Endothelial cell of umbilical vein (primary cell): ENCODE data around the gene PTPMT1. TPM values are rescaled to one million over a fixed set of nuclear protein-coding genes. Genes with fewer than 3 reads are reported as not detected.

ENCODE experiments used
- BruUV-seq: library from RNA; stranded (reverse); fragments of 400-500 nt; replicated peaks from 2 replicates; lab custom pipeline; 2021; lab: Mats Ljungman, UMichigan
- CTCF ChIA-PET: fragments of 300-600, 350-600 bp; sonication (Branson Sonifier 250); formaldehyde crosslinking; loops from one replicate; lab custom pipeline; 2021; ENCODE audit warnings: antibody characterized with exemption, inconsistent platforms; lab: Charles Lee
- POLR2A ChIA-PET: fragments of 300-600, 350-600 bp; sonication (Branson Sonifier 250); formaldehyde crosslinking; loops from one replicate; lab custom pipeline; 2021; ENCODE audit warnings: antibody characterized with exemption, inconsistent platforms; lab: Charles Lee
- DNase-seq: peaks from one replicate; pipeline ENCODE4 v3.0.0-alpha.2; 2011; ENCODE audit warnings: low read depth, low spot score
- FAIRE-seq: peaks from 2 replicates; lab custom pipeline; 2011; peaks lifted over from hg19 to GRCh38; lab: Jason Lieb, UNC
- H2AFZ ChIP-seq: 2 replicates; pipeline ENCODE4 v1.6.0; 2012; ENCODE audit warnings: low read depth, low read length, control low read depth, inconsistent platforms
- H3K27ac ChIP-seq: 2 replicates; pipeline ENCODE4 v1.5.1; 2011; ENCODE audit warnings: low read depth, mild to moderate bottlenecking, control low read depth, low read length, moderate library complexity; ENCODE audit not compliant: insufficient read depth
- H3K27me3 ChIP-seq, 2 experiments: 2 replicates each; pipeline versions ENCODE4 v1.6.0 to v1.6.1; 2011; ENCODE audit warnings: low read length in 2 of 2, mixed read lengths in 1 of 2; ENCODE audit not compliant: control insufficient read depth in 2 of 2, insufficient read depth in 2 of 2
- H3K36me3 ChIP-seq, 2 experiments: 2 replicates in 1 of 2; 3 replicates in 1 of 2; pipeline ENCODE4 v1.5.1; 2011; ENCODE audit warnings: low read length in 2 of 2, mild to moderate bottlenecking in 1 of 2, moderate library complexity in 1 of 2; ENCODE audit not compliant: control insufficient read depth in 2 of 2, insufficient read depth in 2 of 2; ENCODE audit errors: extremely low read depth in 1 of 2
- H3K4me1 ChIP-seq: 3 replicates; pipeline ENCODE4 v1.5.1; 2011; ENCODE audit warnings: mild to moderate bottlenecking, low read length; ENCODE audit not compliant: control insufficient read depth, insufficient read depth; ENCODE audit errors: extremely low read depth
- H3K4me2 ChIP-seq: 2 replicates; pipeline ENCODE4 v1.6.1; 2011; ENCODE audit warnings: low read length, control low read depth, mixed read lengths; ENCODE audit not compliant: insufficient read depth
- H3K4me3 ChIP-seq, 3 experiments: fragments of 200-600 bp in 1 of 3; sonication (generic), shearing (Covaris generic) in 1 of 3; replicated peaks in 1 of 3; 2 replicates each; pipeline ENCODE4 v1.5.1; 2011 to 2016; ENCODE audit warnings: control low read depth in 3 of 3, low read length in 3 of 3, mild to moderate bottlenecking in 2 of 3, inconsistent platforms in 1 of 3, low read depth in 1 of 3, moderate library complexity in 1 of 3; ENCODE audit not compliant: insufficient read depth in 1 of 3
- H3K79me2 ChIP-seq: 2 replicates; pipeline ENCODE4 v1.6.0; 2012; ENCODE audit warnings: low read length, inconsistent platforms; ENCODE audit not compliant: control insufficient read depth, insufficient read depth
- H3K9ac ChIP-seq: replicated peaks from 2 replicates; pipeline ENCODE3; 2011; ENCODE audit warnings: low read length, control low read depth; ENCODE audit not compliant: insufficient read depth; ENCODE audit errors: extremely low read depth
- H3K9me1 ChIP-seq: replicated peaks from 3 replicates; pipeline ENCODE4 v1.6.0; 2011; ENCODE audit warnings: mild to moderate bottlenecking, low read length; ENCODE audit not compliant: control insufficient read depth, insufficient read depth; ENCODE audit errors: extremely low read depth
- H3K9me3 ChIP-seq: replicated peaks from 2 replicates; pipeline ENCODE4 v1.5.1; 2012; ENCODE audit warnings: low read length, inconsistent platforms; ENCODE audit not compliant: control insufficient read depth, insufficient read depth
- H4K20me1 ChIP-seq: replicated peaks from 2 replicates; pipeline ENCODE3; 2011; ENCODE audit warnings: mild to moderate bottlenecking, low read length; ENCODE audit not compliant: control insufficient read depth, insufficient read depth; ENCODE audit errors: extremely low read depth
- CTCF ChIP-seq, 2 donors: IDR thresholded peaks; 1 replicate in 1 of 2; 2 replicates in 1 of 2; pipeline ENCODE4 v1.5.1; 2011; ENCODE audit warnings: low read length in 2 of 2, mild to moderate bottlenecking in 2 of 2, moderate library complexity in 2 of 2, control low read depth in 1 of 2, inconsistent platforms in 1 of 2, low read depth in 1 of 2; ENCODE audit not compliant: insufficient read depth in 1 of 2; ENCODE audit errors: extremely low read depth in 1 of 2
- EZH2 ChIP-seq: IDR thresholded peaks from 2 replicates; pipeline ENCODE4 v1.6.1; 2012; ENCODE audit warnings: borderline replicate concordance, low read depth, mild to moderate bottlenecking, moderate library complexity, low read length, inconsistent platforms; ENCODE audit not compliant: severe bottlenecking
- FOS ChIP-seq: IDR thresholded peaks from 2 replicates; pipeline ENCODE4 v1.6.1; 2011; ENCODE audit warnings: mild to moderate bottlenecking, low read length, moderate library complexity, borderline replicate concordance; ENCODE audit not compliant: insufficient read depth
- GATA2 ChIP-seq: IDR thresholded peaks from 2 replicates; pipeline ENCODE4 v1.7.0; 2011; ENCODE audit warnings: low read depth, mild to moderate bottlenecking, moderate library complexity, mixed read lengths, low read length; ENCODE audit not compliant: insufficient read length, insufficient read depth
- JUN ChIP-seq: IDR thresholded peaks from 2 replicates; pipeline ENCODE4 v1.6.1; 2011; ENCODE audit warnings: borderline replicate concordance, low read depth; ENCODE audit not compliant: insufficient read length, insufficient read depth
- MAX ChIP-seq: IDR thresholded peaks from 2 replicates; pipeline ENCODE4 v1.6.1; 2011; ENCODE audit not compliant: insufficient read depth, insufficient read length
- MYC ChIP-seq: IDR thresholded peaks from one replicate; pipeline ENCODE4 v1.6.1; 2011; ENCODE audit warnings: mild to moderate bottlenecking, low read depth, low read length
- POLR2A ChIP-seq: IDR thresholded peaks from 2 replicates; pipeline ENCODE4 v1.6.1; 2012; ENCODE audit warnings: low read depth, mild to moderate bottlenecking, control low read depth, low read length
- POLR2AphosphoS5 ChIP-seq: IDR thresholded peaks from 2 replicates; pipeline ENCODE4 v1.6.1; 2012; ENCODE audit warnings: low read depth, mild to moderate bottlenecking, control low read depth, low read length, moderate library complexity; ENCODE audit not compliant: insufficient read depth
- dilution Hi-C: fragments of 300-500 bp; cut with MboI; formaldehyde crosslinking; loops from one replicate; pipeline ENCODE4 v1.15.0; 2019; ENCODE audit warnings: low sequenced_read_pairs; ENCODE audit not compliant: extremely low pct_ligation_motif_present
- intact Hi-C: fragments of 100-400 bp; cut with micrococcal nuclease; formaldehyde crosslinking; loops from one replicate; pipeline ENCODE4 v1.10.0; 2022
- polyA plus RNA-seq, 4 experiments: library from polyadenylated mRNA; depleted of rRNA in 3 of 4; stranded (reverse) in 3 of 4; unstranded in 1 of 4; fragments of >200 nt; gene quantifications; 2 replicates each; pipeline versions ENCODE4 v1.2.1 to v1.2.3, GENCODE V29; 2011 to 2012; ENCODE audit warnings: missing spikeins in 1 of 4
- total RNA-seq: library from RNA; stranded (reverse); gene quantifications from 2 replicates; pipeline ENCODE4 v1.2.3, GENCODE V29; 2021

PTPMT1 gene
- total and polyA plus RNA-seq, 2 donors (not counting 3 experiments of a cell fraction or from before 2014, with no cell fraction given), result 44.6 to 83.1 TPM

- BruUV-seq, result no TSS peak
- H3K9me3 ChIP-seq, result no peaks in the 10 kb centered on the region
- TF ChIP-seq POLR2A (no peak), CTCF (IDR thresholded peaks at IDR 0.05; ENCODE audit: extremely low read depth in 1 of 2, insufficient read depth in 1 of 2, low read depth in 1 of 2, low read length in 2 of 2) (no peak), POLR2AphosphoS5 (no peak), JUN (no peak), MYC (no peak), EZH2 (no peak), FOS (no peak), GATA2 (no peak), MAX (no peak)
- FAIRE-seq (no peak), DNase-seq (no peak)
- H3K27ac ChIP-seq, result no peak overlapping the region
- no peaks in the 10 kb centered on the region for H3K36me3 ChIP-seq
- peaks cover 17% of the 10 kb centered on the region for H4K20me1 ChIP-seq
- peaks cover 14% of the 10 kb centered on the region for H3K4me1 ChIP-seq
- H3K4me3 ChIP-seq, result no peak overlapping the region
- H3K9me1 ChIP-seq, result no peaks in the 10 kb centered on the region
- H3K9ac ChIP-seq, result no peak overlapping the region
- intact Hi-C loops, result no loop called here
- H2AFZ ChIP-seq, result no peak overlapping the region
- H3K79me2 ChIP-seq, result peaks cover 99% of the 10 kb centered on the region
- H3K27me3 ChIP-seq, result no peaks in the 10 kb centered on the region
- CTCF ChIA-PET, result interaction anchor here (1.3 to 2.4 kb wide), 3 partner anchors 10 to 22 kb away, joined by 3 to 5 read pairs (median 5); no protein-coding TSS in a partner anchor
- POLR2A ChIA-PET, result no interaction called here
- no peak overlapping the region for H3K4me2 ChIP-seq
- dilution Hi-C loops, result no loop called here
Measured at GRCh38 chr11:47534704-47535251, 30.6 kb upstream of the PTPMT1 start.
